ENCODE measurements around the gene NCCRP1.
"Not testable (repeated sequence)": the region's sequence is repeated elsewhere in the genome, so short reads cannot be mapped to it uniquely, and the experiment has no call there.

NCCRP1 gene

DNA sequence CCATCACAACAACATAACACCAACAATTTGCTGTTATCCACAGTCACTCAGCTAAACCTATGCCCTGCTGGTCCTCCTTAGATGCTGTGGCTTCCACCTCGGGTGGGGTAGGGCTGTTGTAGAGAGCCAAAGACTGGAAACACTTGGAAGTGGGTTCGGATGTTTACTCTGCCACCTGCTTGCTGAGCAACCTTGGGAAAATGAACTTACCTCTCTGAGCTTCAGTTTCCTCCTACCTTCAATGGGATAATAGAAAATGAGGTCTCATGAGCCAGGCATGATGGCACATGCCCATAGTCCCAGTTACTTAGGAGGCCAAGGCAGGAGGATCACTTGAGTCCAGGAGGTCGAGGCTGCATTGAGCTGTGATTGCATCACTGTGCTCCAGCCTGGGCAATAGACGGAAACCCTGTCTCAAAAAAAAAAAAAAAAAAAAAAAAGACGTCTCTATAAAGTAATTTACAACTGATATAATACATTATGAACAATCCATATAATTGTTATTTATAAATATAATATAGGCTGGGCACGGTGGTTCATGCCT is 10.6 kb downstream of the NCCRP1 start:
- DNase-seq (ENCODE audit: low spot score) (no peak), FAIRE-seq (no peak)

DNA sequence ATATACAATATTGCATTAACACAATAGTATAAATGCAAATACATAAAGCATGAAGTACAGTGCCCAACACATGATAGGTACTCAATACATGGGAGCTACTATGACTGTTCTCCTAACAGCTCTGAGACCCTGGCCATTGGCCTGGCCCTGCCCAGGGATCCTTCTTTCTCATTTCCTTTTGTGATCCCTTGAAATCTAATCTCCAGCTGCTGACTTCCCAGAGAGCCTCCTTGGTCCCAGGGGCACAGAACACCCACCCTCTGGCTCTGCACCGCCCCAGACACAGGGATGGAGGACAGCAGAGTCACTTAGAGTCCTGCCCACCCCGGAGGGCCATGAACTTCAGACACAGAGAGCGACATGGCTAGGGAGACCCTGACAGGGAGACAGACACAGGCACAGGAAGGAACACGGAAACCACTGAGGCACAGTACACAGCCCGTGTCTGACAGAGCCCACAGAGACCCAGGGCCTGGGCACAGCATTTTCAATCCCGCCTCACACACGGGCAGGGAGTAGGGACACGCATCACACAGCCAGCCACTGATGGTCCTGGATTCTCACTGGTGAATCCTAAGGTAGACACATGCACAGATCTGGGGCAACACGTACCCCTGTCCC is 11.5 kb downstream of the NCCRP1 start:
- DNase-seq (ENCODE audit: low spot score) (no peak), FAIRE-seq (no peak)

DNA sequence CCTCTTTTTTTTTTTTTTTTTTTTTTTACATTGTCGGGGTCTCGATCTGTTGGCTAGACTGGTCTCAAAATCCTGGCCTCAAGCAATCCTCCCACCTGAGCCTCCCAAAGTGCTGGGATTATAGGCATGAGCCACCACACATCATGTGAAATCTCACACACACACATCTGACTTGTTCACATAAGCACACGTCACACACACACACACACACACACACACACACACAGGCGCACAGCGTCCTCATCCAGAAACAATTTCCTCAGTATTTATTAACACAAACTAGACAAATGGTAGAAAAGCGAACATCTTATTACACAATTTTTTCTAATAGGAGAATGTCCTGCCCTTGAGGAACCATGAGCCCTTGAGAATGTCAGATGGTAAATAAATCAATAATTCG is 12.4 kb downstream of the NCCRP1 start:
- no peak for DNase-seq (ENCODE audit: low spot score)
- FAIRE-seq, result no peak

DNA sequence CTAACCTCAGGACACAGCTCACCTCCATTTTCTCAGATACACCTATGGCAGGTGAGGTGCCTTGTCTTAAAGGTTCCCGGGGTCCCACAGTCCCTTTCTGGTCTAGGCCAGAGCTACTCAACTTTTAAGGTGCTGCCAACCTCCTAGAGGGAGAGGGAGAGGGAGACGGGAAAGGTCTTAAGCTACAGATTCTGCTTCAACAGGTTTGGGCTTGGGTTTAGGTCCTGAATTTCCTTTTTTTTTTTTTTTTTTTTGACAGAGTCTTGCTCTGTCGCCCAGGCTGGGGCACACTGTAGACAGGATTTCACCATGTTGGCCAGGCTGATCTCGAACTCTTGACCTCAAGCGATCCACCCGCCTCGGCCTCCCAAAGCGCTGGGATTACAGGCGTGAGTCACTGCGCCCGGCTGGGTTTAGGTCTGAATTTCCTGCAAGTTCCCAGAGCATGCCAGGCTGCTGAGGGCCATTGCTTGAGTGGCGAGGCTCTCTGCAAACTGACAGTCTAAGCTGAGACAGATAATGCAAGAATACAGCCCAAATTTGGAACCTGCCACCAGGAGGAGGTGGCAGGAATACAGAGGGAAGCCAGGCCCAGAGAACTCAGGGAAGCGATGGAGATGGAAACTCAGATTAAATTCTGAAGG is 15.1 kb downstream of the NCCRP1 start:
- DNase-seq (ENCODE audit: low spot score) (no peak), FAIRE-seq (no peak)

DNA sequence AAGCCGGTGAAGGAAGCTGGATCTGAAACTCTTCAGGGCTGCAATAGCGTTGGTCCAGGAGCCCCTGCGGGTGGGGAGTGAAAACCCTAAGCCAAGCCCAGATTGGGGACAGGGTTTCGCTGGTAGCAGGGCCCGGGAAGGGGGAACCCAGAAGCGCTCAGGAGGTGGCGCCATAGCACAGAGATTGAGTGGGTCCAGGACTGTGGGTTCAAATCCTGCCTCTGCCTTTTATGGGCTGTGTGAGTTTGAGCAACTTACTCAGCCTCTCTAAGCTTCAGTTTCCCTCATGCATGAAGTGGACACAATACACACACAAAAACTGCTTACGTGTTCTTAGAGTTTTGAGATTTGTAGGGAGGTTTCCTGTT is 15.6 kb downstream of the NCCRP1 start:
- no peak for FAIRE-seq
- DNase-seq (ENCODE audit: low spot score), result no peak

DNA sequence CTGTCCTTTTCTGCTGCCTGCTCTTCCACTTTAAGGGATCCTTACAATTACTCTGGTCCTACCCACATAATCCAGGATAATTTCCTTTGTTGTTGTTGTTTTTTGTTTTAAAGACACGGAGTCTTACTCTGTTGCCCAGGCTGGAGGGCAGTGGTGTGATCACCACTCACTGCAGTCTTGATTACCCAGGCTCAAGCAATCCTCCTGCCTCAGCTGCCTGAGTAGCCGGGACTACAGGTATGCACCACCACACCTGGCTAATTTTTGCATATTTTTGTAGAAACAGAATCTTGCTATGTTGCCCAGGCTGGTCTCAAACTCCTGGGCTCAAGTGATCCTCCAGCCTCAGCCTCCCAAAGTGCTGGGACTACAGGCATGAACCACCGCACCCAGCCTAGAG is 18.6 kb downstream of the NCCRP1 start:
- DNase-seq (ENCODE audit: low spot score); FAIRE-seq: not testable (repeated sequence)

DNA sequence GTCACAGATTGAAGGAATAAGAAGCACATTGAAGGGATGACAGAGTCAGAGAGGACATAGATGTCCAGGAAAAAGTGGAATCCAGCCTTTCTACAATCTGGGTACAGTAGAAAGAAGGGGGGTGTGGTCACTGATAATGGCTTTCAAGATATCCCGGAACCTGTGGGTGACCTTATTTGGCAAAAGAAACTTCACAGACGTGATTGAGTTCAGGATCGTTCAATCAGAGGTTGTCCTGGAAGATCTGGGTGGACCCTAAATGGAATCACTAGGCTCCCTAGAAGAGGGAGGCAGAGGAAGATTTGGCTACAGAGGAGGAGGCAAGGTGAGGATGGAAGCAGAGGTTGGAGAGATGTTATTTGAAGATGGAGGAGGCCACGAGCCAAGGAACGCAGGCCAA is 20.3 kb downstream of the NCCRP1 start:
- no peak for FAIRE-seq

DNA sequence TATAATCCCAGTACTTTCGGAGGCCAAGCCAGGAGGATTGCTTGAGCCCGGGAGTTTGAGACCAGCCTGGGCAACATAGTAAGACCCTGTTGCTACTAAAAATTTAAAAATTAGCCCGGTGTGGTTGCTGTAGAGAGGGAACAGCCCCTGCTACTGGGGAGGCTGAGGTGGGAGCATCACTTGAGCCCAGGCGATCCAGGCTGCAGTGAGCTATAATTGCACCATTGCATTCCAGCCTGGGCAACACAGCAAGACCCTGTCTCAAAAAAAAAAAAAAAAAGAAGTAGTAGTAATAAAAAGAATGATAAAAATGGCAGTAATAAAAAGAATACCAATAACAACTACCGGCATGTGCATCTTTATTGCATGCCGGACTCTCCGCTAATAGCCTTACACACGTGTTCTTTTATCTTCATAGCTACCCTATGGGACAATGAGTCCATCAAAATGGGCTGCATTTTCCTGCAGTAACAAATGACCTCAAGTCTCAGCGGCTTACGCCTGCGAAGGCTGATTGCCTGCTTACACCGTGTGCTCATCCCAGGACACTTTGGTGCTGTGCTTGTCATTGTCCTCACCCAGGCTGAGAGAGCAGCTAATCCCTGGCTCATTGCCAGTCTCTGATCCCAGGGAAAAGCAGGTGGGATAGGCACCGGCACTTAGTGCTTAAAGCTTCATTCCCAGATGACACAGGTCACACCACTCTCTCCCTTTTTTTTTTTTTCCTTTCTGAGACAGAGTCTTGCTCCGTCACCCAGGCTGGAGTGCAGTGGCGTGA is 21.7 kb downstream of the NCCRP1 start:
- no peak for DNase-seq (ENCODE audit: low spot score)

More for the DNA sequence above, 20.3 kb downstream of the NCCRP1 start:
- no peak for DNase-seq (ENCODE audit: low spot score)

DNA sequence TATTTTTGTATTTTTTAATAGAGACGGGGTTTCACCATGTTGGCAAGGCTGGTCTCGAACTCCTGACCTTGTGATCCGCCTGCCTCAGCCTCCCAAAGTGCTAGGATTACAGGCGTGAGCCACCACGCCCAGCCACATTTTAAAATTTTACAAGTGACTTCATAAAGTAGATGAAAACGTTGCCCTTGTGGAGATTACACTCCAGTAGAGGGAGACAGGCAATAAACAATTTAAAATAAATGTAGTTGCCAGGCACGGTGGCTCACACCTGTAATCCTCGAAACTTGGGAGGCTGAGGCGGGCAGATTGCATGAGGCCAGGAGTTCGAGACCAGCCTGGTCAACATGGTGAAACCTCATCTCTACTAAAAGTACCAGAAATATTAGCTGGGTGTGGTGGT is 22.3 kb downstream of the NCCRP1 start:
- not testable (repeated sequence) for DNase-seq (ENCODE audit: low spot score); FAIRE-seq

More for the DNA sequence above, 21.7 kb downstream of the NCCRP1 start:
- FAIRE-seq, result no peak

DNA sequence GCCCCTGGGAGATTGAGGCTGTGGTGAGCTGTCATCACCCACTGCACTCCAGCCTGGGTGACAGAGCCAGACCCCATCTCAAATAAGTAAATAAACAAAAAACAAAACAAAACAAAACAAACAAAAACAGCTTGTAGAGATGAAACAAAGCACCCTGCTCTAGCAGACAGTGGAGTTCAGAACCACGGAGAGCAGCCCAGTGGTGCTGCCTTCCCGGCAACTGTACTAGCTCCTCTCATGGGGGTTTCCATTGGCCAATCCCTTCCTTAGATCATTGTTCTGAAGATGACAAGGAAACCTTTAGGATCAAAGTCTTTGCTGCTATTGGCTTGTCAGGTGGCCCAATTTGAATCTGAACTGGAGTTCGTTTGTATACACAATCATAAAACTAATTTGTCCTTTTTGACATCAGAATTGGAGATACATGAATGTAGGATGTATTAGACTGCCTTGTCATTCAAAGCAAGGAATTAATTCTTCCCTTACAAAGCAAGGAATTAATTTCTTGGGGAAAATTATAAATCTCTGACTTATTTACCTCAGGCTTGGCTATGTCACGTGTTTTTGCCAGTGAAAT is 27.0 kb downstream of the NCCRP1 start:
- FAIRE-seq (no peak), DNase-seq (ENCODE audit: low spot score) (peak; percentile 66)

DNA sequence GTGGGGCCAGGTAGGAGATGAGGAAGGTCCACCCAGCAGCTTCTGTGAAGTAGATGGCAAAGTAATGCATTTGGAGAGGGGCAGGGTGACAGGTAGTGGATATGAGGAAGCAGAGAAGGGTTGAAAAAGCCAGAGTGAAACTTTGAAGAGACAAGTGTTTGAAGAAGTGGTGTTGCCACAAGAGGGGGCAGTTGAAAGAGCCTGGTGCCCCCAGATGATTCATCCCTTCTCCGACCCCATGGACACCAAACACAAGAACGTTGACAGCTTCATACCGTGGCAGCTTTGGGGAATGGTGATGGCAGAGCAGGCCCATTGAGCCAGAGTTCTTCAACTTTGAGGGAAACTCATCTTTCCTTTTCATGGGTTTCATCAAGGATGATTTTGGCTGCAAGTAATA is 28.1 kb downstream of the NCCRP1 start:
- no peak for DNase-seq (ENCODE audit: low spot score)
- no peak for FAIRE-seq

DNA sequence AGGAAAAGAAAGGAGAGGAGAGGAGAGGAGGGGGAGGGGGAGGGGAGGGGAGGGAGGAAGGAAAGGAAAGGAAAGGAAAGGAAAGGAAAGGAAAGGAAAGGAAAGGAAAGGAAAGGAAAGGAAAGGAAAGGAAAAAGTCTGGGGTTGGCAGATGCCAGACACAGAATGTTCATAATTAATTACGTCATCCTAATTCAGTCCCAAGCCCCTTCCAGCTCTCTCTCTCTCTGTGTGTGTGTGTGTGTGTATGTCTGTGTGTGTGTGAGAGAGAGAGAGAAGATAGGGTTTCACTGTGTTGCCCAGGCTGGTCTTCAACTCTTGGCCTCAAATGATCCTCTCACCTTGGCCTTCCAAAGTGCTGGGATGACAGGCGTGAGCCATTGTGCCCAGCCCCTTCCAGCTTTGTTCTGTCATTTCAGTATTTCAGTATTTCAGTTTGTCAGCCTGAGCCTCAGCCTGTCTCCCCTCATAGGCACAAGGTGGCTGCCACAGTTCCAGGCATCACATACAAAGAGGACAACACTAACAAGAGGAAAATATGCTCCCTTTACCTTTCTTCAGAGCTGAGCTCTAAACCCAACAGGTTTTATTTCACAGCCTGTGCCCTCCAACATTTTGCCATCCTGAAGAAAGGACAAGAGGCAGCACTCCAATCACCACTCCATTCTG is 33.5 kb downstream of the NCCRP1 start:
- DNase-seq (ENCODE audit: low spot score), result no peak
- FAIRE-seq, result no peak

DNA sequence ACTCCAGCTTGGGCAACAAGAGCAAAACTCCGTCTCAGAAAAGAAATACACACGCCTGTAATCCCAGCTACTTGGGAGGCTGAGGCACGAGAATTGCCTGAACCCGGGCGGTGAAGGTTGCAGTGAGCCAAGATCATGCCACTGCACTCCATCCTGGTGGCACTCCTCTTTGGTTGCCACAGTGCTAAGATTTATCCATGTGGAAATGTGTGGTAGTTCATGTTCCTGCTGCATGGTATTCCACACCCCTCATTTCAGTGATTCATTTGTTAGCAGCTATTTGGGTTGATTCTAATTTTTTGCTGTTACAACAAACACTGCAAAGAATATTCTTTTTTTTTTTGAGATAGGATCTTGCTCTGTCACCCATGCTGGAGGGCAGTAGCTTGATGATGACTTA is 35.9 kb downstream of the NCCRP1 start:
- DNase-seq (ENCODE audit: low spot score) (no peak), FAIRE-seq (no peak)

DNA sequence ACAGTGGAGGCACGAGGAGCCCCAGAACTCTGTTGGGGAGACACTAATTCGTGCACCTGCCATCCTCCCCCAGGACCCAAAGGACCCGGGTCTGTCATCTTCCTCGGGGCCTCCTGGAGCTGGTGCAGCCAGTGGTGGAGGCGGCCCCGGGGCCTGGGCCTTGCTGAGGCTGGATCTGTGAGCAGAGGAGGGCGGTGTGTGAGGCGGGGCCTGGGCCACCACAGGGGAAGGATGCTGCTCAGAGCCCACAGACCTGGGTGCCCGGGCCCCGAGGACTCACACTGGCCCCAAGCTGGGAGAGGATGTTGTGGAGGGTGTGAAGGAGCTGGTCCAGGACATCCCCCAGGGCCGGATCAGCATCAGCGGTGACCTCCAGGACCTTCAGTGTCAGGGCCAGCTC is 39.8 kb downstream of the NCCRP1 start:
- FAIRE-seq (no peak), DNase-seq (ENCODE audit: low spot score) (no peak)

DNA sequence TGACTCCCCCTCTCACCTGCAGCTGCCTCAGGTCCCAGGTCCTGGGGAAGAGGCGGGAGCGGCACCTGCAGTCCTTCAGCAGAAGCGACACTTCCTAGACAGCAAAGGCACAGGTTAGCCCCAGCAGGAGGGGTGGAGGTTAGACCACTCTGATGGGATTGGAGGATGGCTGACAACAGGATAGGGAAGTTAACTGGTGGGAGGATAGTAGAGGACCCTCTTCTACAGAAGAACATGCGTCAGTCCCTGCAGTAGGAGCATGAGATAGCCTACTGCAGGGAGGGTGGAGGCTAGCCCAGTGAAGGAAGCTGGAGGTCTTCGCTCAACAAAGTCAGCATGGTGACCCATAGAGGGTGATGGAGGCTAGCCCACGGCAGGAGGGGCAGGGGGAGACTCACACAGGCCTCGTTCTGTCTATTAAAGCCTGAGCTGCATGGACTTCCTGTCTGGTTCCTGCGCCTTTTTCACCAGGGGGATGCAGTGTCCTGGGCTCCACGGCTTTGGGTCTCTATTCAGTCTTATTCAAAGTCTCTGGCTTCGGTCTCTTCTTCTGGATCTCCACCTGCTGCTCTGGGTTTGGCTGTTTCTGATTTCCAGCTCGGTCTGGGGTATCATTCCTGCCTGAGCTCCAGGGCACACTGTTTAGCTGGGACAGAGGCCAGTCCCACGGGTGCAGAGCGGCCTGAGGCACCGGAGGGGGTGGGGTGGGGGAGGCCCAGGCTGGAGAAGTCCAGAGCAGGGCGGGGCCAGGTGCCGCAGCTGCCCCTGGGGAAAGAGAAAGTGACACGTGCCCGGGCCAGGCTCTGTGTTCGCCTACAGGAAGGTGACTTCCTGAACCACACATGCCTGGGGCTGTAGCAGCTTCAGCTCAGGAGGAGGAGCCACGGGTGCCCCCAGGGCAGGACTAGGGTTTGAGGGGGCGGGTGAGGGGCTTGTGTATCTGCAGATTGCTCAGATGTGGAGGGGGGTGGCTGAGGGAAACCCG is 40.7 kb downstream of the NCCRP1 start:
- FAIRE-seq (no peak), DNase-seq (ENCODE audit: low spot score) (peak; percentile 66)

DNA sequence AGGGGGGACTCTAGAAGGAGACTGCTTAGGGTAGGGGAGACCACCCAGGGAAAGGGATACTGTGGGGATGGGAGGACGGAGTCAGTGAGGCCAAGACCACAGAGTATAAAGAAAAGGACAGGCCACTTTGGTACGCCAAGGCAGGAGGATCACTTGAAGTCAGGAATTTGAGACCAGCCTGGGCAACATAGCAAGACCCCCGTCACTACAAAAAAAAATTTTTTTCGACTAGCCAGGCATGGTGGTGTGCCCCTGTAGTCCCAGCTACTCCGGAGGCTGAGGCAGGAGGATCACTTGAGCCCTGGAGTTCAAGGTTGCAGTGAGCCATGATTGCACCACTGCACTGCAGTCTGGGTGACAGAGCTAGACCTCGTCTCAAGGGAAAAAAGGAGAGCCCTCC is 41.4 kb downstream of the NCCRP1 start:
- DNase-seq (ENCODE audit: low spot score) (no peak), FAIRE-seq (no peak)

DNA sequence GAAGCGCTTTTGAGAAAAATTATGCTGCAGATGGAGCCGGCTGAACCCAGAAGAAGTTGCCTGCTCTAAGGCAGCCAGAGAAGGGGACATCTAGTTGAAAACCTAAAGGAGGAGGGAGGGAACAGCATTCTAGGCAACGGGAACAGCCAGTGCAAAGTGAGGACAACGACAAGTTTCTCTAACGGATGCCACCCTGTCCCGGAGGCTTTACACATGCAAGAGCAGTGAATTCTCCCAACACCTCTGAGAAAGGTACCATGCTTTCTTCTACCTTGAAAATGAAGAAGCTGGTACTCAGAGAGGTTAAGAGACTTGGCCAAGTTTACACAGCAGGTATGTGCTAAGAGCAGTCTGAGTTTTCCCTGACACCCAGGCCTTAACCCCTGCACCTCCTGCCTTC is 42.2 kb downstream of the NCCRP1 start:
- no peak for DNase-seq (ENCODE audit: low spot score)
- FAIRE-seq, result no peak

DNA sequence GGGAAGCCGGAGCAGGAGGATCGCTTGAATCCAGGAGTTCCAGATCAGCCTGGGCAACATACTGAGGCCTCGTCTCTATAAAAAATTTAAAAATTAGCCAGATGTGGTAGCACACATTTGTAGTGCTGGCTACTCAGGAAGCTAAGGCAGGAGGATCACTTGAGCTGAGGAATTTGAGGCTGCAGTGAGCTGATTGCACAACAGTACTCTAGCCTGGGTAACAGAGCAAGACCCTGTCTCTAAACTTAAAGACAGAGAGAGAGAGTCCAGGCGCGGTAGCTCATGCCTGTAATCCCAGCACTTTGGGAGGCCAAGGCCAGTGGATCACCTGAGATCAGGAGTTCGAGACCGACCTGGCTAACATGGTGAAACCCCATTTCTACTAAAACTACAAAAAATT is 43.7 kb downstream of the NCCRP1 start:
- no peak for FAIRE-seq
- DNase-seq (ENCODE audit: low spot score), result no peak

DNA sequence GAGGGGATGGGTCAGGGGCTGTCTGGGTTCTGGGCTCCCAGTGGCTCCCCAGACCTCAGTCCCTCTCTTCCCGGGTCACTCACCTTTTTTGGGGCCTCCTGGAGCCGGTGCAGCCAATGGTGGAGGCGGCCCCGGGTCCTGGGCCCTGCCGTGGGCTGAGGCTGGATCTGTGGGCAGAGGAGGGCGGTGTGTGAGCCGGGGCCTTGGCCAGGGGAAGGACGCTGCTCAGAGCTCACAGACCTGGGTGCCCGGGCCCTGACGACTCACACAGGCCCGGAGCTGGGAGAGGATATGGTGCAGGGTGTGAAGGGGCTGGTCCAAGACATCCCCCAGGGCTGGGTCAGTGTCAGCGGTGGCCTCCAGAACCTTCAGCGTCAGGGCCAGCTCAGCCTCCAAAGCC is 47.0 kb downstream of the NCCRP1 start:
- FAIRE-seq; DNase-seq (ENCODE audit: low spot score): not testable (repeated sequence)

DNA sequence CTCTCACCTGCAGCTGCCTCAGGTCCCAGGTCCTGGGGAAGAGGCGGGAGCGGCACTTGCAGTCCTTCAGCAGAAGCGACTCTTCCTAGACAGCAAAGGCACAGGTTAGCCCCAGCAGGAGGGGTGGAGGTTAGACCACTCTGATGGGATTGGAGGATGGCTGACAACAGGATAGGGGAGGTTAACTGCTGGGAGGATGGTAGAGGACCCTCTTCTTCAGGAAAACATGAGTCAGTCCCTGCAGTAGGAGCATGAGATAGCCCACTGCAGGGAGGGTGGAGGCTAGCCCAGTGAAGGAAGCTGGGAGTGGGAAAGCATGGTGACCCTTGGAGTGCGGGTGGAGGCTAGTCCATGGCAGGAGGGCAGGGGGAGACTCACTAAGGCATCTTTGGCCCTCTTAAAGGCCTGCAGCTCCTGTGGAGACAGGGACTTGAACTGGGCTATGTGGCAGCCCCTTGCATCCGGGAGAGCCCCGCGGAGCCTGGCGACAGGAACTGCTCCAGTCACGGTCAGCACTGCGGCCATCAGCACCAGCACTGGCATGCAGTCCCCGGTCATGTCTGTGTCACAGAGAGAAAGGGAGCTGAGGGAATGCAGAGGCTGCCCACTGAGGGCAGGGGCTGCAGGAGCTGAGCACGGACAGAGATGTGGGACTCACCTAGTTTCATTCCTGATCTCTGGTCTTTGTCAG is 47.8 kb downstream of the NCCRP1 start, which contains the start of gene IFNL3:
TSS of gene IFNL3 (minus strand) at position 597 of the 691 bp plus-strand sequence. CDS start at position 558, 39 bp downstream.
- not testable (repeated sequence) for DNase-seq (ENCODE audit: low spot score)
- peak; percentile 90 for FAIRE-seq
